H1 (cell line): ENCODE measurements around the gene TAS2R41.

Experiments
- ASH2L ChIP-seq: fragments of 200-600, 300-600 bp; sonication (generic); IDR thresholded peaks from one replicate; pipeline ENCODE4 v1.7.1; 2017; ENCODE audit warnings: low read length
- CTCF ChIP-seq, 3 experiments: IDR thresholded peaks; 1 replicate in 2 of 3; 2 replicates in 1 of 3; pipeline versions ENCODE4 v1.5.1 to v1.6.1; 2011; ENCODE audit warnings: low read length in 3 of 3, mild to moderate bottlenecking in 3 of 3, inconsistent platforms in 2 of 3, low read depth in 1 of 3, moderate library complexity in 1 of 3; ENCODE audit not compliant: insufficient read depth in 1 of 3; ENCODE audit errors: control extremely low read depth in 1 of 3
- JUND ChIP-seq: IDR thresholded peaks from 2 replicates; pipeline ENCODE4 v1.6.1; 2011; ENCODE audit warnings: mild to moderate bottlenecking, improper control_type of control experiment, low read length
- KDM1A ChIP-seq: fragments of 200-600, 300-600 bp; sonication (generic); IDR thresholded peaks from 2 replicates; pipeline ENCODE4 v1.7.1; 2016; ENCODE audit warnings: mild to moderate bottlenecking, low read length, borderline replicate concordance
- POLR2A ChIP-seq, 2 experiments: IDR thresholded peaks; 1 replicate in 1 of 2; 2 replicates in 1 of 2; pipeline ENCODE4 v1.6.1; 2011; ENCODE audit warnings: low read depth in 2 of 2, low read length in 2 of 2, mild to moderate bottlenecking in 2 of 2; ENCODE audit errors: control extremely low read depth in 1 of 2
- TF ChIP-seq, protein P1 (sequence below): IDR thresholded peaks from 2 replicates; pipeline ENCODE4 v1.6.1; 2011; ENCODE audit warnings: low read length, improper control_type of control experiment

- TF ChIP-seq POLR2A (IDR thresholded peaks at IDR 0.05; ENCODE audit: control extremely low read depth in 1 of 2, low read depth in 2 of 2, low read length in 2 of 2) (no peak), CTCF (IDR thresholded peaks at IDR 0.05; ENCODE audit: control extremely low read depth in 1 of 3, insufficient read depth in 1 of 3, low read depth in 1 of 3, low read length in 3 of 3) (no peak), ASH2L (no peak), KDM1A (no peak), JUND (no peak)
- TF ChIP-seq, protein P1, sequence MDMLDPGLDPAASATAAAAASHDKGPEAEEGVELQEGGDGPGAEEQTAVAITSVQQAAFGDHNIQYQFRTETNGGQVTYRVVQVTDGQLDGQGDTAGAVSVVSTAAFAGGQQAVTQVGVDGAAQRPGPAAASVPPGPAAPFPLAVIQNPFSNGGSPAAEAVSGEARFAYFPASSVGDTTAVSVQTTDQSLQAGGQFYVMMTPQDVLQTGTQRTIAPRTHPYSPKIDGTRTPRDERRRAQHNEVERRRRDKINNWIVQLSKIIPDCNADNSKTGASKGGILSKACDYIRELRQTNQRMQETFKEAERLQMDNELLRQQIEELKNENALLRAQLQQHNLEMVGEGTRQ = no peak
These were observed 46.6 kb upstream of the TAS2R41 start for GRCh38 chr7:143431109-143431508.
